Uterus (tissue), 2 donors: ENCODE data around the gene GANC.

Source experiments
- POLR2A ChIP-seq, 2 donors: fragments of 450-650 bp; IDR thresholded peaks; one replicate each; pipeline ENCODE4 v1.6.1; 2016; ENCODE audit warnings: antibody characterized with exemption in 2 of 2, mild to moderate bottlenecking in 1 of 2, moderate library complexity in 1 of 2
- TF ChIP-seq, protein P1 (sequence below), 4 experiments: fragments of 200-600 bp in 2 of 4; fragments of 450-650 bp in 2 of 4; sonication (generic) in 2 of 4; IDR thresholded peaks; one replicate each; pipeline ENCODE4 v1.5.1; 2016 to 2019; ENCODE audit warnings: antibody characterized with exemption in 4 of 4, mild to moderate bottlenecking in 2 of 4, moderate library complexity in 1 of 4

DNA sequence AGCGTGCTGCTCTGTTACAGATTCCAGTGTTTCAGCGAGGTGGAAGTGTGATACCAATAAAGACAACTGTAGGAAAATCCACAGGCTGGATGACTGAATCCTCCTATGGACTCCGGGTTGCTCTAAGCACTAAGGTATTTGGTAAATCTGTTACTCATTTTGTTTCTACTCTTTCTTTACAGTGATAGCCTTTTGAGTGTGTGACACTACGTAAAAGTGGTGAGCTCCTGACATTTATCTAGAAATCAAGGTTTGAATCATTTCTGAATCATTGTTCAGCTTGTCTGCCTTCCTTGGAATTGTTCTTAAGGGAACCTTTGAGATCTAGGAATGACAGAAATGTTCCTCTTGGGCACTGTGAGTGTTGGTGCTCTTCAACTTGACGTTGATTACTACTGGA, 75.1 kb downstream of the GANC start:
- TF ChIP-seq POLR2A (IDR thresholded peaks at IDR 0.05): no peak
- TF ChIP-seq, protein P1, sequence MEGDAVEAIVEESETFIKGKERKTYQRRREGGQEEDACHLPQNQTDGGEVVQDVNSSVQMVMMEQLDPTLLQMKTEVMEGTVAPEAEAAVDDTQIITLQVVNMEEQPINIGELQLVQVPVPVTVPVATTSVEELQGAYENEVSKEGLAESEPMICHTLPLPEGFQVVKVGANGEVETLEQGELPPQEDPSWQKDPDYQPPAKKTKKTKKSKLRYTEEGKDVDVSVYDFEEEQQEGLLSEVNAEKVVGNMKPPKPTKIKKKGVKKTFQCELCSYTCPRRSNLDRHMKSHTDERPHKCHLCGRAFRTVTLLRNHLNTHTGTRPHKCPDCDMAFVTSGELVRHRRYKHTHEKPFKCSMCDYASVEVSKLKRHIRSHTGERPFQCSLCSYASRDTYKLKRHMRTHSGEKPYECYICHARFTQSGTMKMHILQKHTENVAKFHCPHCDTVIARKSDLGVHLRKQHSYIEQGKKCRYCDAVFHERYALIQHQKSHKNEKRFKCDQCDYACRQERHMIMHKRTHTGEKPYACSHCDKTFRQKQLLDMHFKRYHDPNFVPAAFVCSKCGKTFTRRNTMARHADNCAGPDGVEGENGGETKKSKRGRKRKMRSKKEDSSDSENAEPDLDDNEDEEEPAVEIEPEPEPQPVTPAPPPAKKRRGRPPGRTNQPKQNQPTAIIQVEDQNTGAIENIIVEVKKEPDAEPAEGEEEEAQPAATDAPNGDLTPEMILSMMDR (IDR thresholded peaks at IDR 0.05): no peak
